Erythroblast (primary cell): ENCODE results near the gene NTRK2.

Experiments used
- GATA1 ChIP-seq: IDR thresholded peaks from 2 replicates; pipeline ENCODE4 v1.6.1; 2011; ENCODE audit warnings: low read depth, mild to moderate bottlenecking, control low read depth, low read length, moderate library complexity
- POLR2A ChIP-seq: IDR thresholded peaks from 2 replicates; pipeline ENCODE4 v1.6.1; 2011; ENCODE audit warnings: mild to moderate bottlenecking, low read length

DNA sequence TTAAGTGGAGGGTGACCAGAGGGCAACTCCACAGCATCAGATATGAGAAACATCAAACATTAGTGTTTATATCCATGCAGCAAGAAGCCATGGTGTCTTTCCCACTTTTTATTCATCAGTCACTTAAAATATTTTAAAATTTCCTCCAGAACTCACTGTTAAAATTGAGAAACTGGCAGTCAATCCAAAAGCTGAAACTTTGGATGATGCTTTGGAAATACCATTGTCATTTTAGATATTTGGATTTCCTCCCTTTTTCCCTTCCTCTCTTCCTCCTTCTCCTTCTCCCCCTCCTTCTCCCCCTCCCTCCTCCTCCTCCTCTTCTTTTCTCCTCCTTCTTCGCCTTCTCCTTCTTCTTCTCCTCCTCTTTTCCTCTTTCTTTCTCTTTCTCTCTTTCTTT, 33.1 kb upstream of the NTRK2 start:
- no peak for TF ChIP-seq POLR2A
- no peak for TF ChIP-seq GATA1
